VCaP (cell line): ENCODE results near the gene UBAC1.
"Not testable (repeated sequence)": the region's sequence is repeated elsewhere in the genome, so short reads cannot be mapped to it uniquely, and the experiment has no call there.

Experiments
- H3K27ac ChIP-seq: fragments of 450-650 bp; 2 replicates; pipeline ENCODE4 v1.5.1; 2017
- TF ChIP-seq, protein P1 (sequence below): fragments of 450-650 bp; conservative IDR thresholded peaks from 2 replicates; pipeline ENCODE4 v1.5.1; 2017; ENCODE audit warnings: mild to moderate bottlenecking, moderate library complexity

Gene UBAC1

DNA sequence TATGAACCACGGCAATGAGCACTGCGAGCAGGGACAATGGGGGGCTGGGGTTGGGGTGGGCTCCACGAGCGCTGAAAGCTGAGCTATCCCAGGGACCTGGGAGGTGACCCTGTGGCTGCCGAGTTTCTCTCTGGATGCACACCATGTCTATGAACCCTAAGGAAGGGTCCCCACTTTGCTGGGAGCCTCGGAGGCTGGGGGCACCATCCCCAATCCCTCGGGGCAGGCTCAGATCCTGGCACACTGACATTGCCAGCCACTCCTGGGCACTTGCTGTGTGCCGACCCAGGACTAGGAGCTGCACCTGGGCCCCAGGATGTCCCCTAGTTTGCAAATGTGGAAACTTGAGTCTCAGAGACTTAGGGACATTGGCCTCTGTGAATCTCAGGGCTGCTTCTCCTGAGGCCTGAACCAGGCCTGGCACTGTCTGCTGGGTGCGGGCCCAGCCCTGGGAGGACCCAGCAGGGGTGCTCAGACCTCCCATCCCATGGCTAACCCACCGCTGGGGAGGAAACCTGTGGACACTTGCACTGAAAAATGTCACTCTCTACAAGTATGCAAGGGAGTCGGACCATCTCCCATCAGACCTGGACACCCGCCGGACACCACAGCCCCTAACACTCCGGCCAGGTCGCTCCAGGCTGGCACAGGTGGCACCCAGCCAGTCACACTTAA, 40.8 kb downstream of the UBAC1 start:
- no peak overlapping the region for H3K27ac ChIP-seq
- TF ChIP-seq, protein P1, sequence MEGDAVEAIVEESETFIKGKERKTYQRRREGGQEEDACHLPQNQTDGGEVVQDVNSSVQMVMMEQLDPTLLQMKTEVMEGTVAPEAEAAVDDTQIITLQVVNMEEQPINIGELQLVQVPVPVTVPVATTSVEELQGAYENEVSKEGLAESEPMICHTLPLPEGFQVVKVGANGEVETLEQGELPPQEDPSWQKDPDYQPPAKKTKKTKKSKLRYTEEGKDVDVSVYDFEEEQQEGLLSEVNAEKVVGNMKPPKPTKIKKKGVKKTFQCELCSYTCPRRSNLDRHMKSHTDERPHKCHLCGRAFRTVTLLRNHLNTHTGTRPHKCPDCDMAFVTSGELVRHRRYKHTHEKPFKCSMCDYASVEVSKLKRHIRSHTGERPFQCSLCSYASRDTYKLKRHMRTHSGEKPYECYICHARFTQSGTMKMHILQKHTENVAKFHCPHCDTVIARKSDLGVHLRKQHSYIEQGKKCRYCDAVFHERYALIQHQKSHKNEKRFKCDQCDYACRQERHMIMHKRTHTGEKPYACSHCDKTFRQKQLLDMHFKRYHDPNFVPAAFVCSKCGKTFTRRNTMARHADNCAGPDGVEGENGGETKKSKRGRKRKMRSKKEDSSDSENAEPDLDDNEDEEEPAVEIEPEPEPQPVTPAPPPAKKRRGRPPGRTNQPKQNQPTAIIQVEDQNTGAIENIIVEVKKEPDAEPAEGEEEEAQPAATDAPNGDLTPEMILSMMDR: no peak

DNA sequence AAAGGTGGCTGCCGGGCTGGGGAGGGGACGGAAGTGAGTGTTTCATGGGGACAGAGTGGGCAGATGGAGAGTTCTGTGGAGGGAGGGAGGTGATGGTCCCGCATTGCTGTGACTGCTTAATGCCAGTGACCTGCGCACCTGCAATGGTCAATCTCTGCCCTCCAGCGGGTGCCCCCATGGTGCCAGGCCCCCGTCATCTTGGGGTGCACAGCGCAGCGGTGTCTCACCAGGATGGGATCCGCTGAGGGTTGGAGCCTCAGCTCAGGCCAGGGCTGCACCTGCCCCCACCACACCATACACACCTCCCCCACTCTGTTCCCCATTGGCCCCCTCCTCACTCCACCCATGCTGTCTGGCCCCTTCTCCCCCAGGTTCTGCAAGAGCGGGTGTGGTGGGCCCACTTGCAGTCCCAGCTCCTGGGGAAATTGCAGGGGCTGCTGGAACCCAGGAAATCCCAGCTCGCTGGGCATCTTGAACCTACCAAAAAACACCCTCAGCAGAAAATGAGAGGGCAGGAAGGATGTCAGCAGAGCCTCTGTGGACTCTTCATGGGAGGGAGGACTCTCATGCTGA, 41.8 kb downstream of the UBAC1 start:
- TF ChIP-seq, protein P1: no peak
- H3K27ac ChIP-seq: no peak overlapping the region

DNA sequence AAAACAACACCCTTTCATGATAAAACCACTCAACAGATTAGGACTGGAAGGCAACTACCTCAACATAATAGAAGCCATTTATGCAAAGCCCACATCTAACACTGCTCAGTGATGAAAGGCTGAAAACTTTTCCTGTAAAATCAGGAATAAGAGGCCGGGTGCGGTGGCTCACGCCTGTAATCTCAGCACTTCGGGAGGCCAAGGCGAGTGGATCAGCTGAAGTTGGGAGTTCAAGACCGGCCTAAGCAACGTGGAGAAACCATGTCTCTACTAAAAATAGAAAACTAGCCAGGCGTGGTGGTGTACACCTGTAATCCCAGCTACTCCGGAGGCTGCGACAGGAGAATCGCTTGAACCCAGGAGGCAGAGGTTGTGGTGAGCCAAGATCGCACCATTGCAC, 44.9 kb downstream of the UBAC1 start:
- not testable (repeated sequence) for H3K27ac ChIP-seq

DNA sequence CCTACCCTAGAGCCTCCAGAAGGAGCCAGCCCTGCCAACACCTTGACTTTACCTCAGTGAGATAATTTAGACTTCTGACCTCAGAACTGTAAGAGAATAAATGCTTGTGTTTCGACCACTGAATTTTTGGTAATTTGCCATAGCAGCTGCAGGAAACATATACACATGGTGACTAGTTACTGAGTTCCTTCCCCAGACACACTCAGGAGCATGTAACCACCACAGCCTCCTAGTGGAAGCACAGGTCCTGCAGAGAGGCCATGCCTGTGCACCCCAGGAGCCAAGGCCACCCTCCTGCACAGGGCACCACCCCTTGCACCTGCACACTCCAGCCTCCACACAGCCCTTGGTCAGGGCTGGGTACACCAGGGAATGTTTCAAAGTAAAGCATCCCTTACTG, 46.3 kb downstream of the UBAC1 start:
- TF ChIP-seq, protein P1: no peak
- H3K27ac ChIP-seq: no peak overlapping the region

DNA sequence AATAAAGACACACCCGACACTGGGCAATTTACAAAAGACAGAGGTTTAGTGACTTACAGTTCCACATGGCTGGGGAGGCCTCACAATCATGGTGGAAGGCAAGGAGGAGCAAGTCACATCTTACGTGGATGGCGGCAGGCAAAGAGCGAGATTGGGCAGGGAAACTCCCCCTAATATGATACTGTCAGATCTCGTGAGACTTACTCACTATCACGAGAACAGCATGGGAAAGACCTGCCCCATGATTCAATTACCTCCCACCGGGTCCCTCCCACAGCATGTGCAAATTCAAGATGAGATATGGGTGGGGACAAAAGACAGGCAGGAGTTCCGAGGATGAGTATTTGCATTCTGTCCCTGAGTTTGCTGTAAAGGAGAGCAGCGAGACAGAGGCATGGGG, 49.9 kb downstream of the UBAC1 start:
- not testable (repeated sequence) for H3K27ac ChIP-seq

DNA sequence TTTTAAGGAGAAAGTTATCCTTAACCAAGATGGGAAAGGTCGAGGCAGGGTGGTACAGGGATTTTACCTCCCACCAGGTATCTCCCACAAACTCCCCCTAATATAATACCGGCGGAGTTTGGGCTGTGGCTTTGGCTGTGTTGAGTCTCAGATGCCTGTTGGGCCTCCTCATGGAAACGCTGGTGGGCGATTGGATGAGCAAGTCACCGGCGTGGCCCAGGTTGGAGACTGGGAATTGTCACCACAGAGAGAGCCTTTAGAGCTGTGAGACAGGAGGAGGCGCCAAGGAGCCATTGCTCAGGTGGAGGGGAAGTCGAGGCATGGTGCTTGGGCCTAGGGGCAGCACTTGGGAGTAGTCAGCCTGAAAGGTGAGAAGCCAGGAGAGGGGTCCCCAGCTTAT, 50.4 kb downstream of the UBAC1 start:
- TF ChIP-seq, protein P1: no peak
- H3K27ac ChIP-seq: no peak overlapping the region

DNA sequence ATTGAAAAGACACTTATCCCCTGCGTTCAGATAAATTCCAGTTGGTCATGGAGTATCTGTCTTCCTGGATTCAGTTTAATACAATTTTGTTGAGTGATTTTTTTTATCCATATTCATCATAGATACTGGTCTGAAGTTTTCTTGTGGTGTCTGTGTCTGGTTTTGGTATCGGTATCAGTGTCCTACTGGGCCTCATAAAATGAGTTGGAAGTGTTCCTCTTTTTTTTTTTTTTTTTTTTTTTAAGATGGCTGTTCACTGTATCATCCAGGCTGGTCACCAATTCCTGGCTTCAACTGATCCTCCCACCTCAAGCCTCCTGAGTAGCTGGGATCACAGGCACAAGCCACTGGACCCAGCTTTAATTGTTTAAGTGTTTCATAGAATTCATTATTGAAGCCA, 51.0 kb downstream of the UBAC1 start:
- H3K27ac ChIP-seq: no peak overlapping the region
- TF ChIP-seq, protein P1: no peak

DNA sequence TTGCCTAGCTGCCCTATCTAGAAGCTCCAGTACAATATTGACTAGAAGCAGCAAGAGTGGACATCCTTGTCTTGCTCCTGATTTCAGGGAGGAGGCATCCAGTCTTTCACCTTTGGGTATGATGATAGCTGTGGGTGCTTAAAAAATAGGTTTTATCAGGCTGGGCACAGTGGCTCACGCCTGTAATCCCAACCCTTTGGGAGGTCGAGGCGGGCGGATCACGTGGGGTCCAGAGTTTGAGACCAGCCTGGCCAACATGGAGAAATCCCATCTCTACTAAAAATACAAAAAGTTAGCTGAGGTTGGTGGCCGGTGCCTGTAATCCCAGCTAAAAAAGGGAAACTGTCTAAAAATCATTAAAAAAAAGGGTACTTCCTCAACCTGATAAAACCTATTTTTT, 51.8 kb downstream of the UBAC1 start:
- H3K27ac ChIP-seq: peak overlapping the region; percentile 96; the same call in 1 of the 2 replicates

More for the DNA sequence above, 51.8 kb downstream of the UBAC1 start:
- TF ChIP-seq, protein P1: no peak
